GM12878 (cell line): ENCODE measurements around the gene LARGE1. TPM values are rescaled to one million over a fixed set of nuclear protein-coding genes. Genes with fewer than 3 reads are reported as not detected.

Experiments
- ATAC-seq: fragments of 200-7000 bp; cut with Tn5 transposase; 3 replicates; pipeline ENCODE4 v1.9.1; 2020; ENCODE audit warnings: mild to moderate bottlenecking, moderate library complexity
- BruUV-seq: library from RNA; stranded (reverse); fragments of 400-500 nt; replicated peaks from 2 replicates; lab custom pipeline; 2021; lab: Mats Ljungman, UMichigan
- CTCF ChIA-PET: fragments of 300-600 bp; sonication (Branson Sonifier 250); formaldehyde crosslinking; extraction: SDS; loops from one replicate; lab custom pipeline; 2021; ENCODE audit warnings: inconsistent platforms; lab: Yijun Ruan, JAX
- POLR2A ChIA-PET: fragments of 350-600 bp; formaldehyde crosslinking; extraction: SDS; loops from one replicate; lab custom pipeline; 2021; ENCODE audit warnings: inconsistent platforms; lab: Charles Lee
- RAD21 ChIA-PET: fragments of 300-600 bp; sonication (Branson Sonifier 250); formaldehyde crosslinking; loops from one replicate; lab custom pipeline; 2023; ENCODE audit warnings: antibody characterized with exemption; ENCODE audit not compliant: unreplicated experiment; lab: Charles Lee
- SMC1A ChIA-PET: fragments of 300-600 bp; sonication (Branson Sonifier 250); formaldehyde crosslinking; loops from one replicate; lab custom pipeline; 2023; ENCODE audit not compliant: unreplicated experiment, uncharacterized antibody; lab: Charles Lee
- DNase-seq: peaks from one replicate; pipeline ENCODE4 v3.0.0-alpha.2; 2011; ENCODE audit warnings: low read depth, low spot score
- FAIRE-seq: peaks from 3 replicates; lab custom pipeline; 2011; peaks lifted over from hg19 to GRCh38; lab: Jason Lieb, UNC
- H2AFZ ChIP-seq: 2 replicates; pipeline ENCODE4 v1.6.0; 2011; ENCODE audit warnings: low read depth, low read length, control low read depth; ENCODE audit not compliant: control insufficient read depth
- H3K27ac ChIP-seq: 2 replicates; pipeline ENCODE4 v1.5.1; 2011; ENCODE audit warnings: control low read depth; ENCODE audit not compliant: control insufficient read depth, insufficient read depth
- H3K27me3 ChIP-seq, 2 experiments: replicated peaks in 1 of 2; 2 replicates each; pipeline versions ENCODE4 v1.6.0 to v1.6.1; 2011; ENCODE audit warnings: low read length in 1 of 2; ENCODE audit not compliant: control insufficient read depth in 2 of 2, insufficient read depth in 2 of 2
- H3K36me3 ChIP-seq, 2 experiments: 2 replicates each; pipeline ENCODE4 v1.5.1; 2011; ENCODE audit warnings: low read length in 1 of 2; ENCODE audit not compliant: control insufficient read depth in 2 of 2, insufficient read depth in 2 of 2
- H3K4me1 ChIP-seq: 2 replicates; pipeline ENCODE4 v1.6.1; 2011; ENCODE audit warnings: mild to moderate bottlenecking, low read length, moderate library complexity, mixed read lengths; ENCODE audit not compliant: control insufficient read depth, insufficient read depth
- H3K4me2 ChIP-seq: 2 replicates; pipeline ENCODE4 v1.6.0; 2011; ENCODE audit warnings: control low read depth; ENCODE audit not compliant: control insufficient read depth, insufficient read depth
- H3K4me3 ChIP-seq: fragments of 200-600 bp; sonication (generic); 2 replicates; pipeline ENCODE4 v1.5.1; 2016
- H3K79me2 ChIP-seq: 2 replicates; pipeline ENCODE4 v1.6.0; 2011; ENCODE audit warnings: low read length; ENCODE audit not compliant: control insufficient read depth, insufficient read depth
- H3K9ac ChIP-seq: 2 replicates; pipeline ENCODE4 v1.8.0; 2011; ENCODE audit warnings: low read length, control low read depth, mixed read lengths; ENCODE audit not compliant: control insufficient read depth, insufficient read depth
- H3K9me3 ChIP-seq: replicated peaks from 3 replicates; pipeline ENCODE4 v1.5.1; 2011; ENCODE audit warnings: mild to moderate bottlenecking, low read length; ENCODE audit not compliant: control insufficient read depth, insufficient read depth
- H4K20me1 ChIP-seq: 2 replicates; pipeline ENCODE4 v1.6.0; 2011; ENCODE audit not compliant: control insufficient read depth, insufficient read depth
- EGR1 ChIP-seq, 2 experiments: IDR thresholded peaks; 1 replicate in 1 of 2; 2 replicates in 1 of 2; pipeline ENCODE4 v1.6.1; 2011 to 2012; ENCODE audit warnings: low read depth in 2 of 2, low read length in 2 of 2, borderline replicate concordance in 1 of 2, mild to moderate bottlenecking in 1 of 2, moderate library complexity in 1 of 2
- FOXM1 ChIP-seq: IDR thresholded peaks from 2 replicates; pipeline ENCODE4 v1.6.1; 2012; ENCODE audit warnings: low read depth, mild to moderate bottlenecking, inconsistent platforms, low read length, moderate library complexity
- GATAD2B ChIP-seq: fragments of 450-650 bp; conservative IDR thresholded peaks from 2 replicates; pipeline ENCODE4 v1.6.1; 2017; ENCODE audit warnings: low read depth, mild to moderate bottlenecking, moderate library complexity
- MTA3 ChIP-seq: IDR thresholded peaks from 2 replicates; pipeline ENCODE4 v1.6.1; 2012; ENCODE audit warnings: low read length, inconsistent platforms, borderline replicate concordance
- MYC ChIP-seq: IDR thresholded peaks from 2 replicates; pipeline ENCODE4 v1.6.1; 2011; ENCODE audit warnings: mild to moderate bottlenecking, low read length, moderate library complexity, inconsistent platforms; ENCODE audit not compliant: insufficient read depth, insufficient replicate concordance, insufficient read length, severe bottlenecking
- NFIC ChIP-seq: IDR thresholded peaks from 2 replicates; pipeline ENCODE4 v1.6.1; 2012; ENCODE audit warnings: low read depth, mild to moderate bottlenecking, inconsistent platforms, low read length, moderate library complexity
- POLR2AphosphoS2 ChIP-seq: IDR thresholded peaks from 2 replicates; pipeline ENCODE4 v1.6.1; 2011; ENCODE audit warnings: low read depth, mild to moderate bottlenecking, low read length, improper control_type of control experiment, moderate library complexity
- SMARCA5 ChIP-seq: fragments of 450-650 bp; IDR thresholded peaks from 2 replicates; pipeline ENCODE4 v1.6.1; 2017; ENCODE audit warnings: mild to moderate bottlenecking
- SPI1 ChIP-seq: IDR thresholded peaks from 2 replicates; pipeline ENCODE4 v1.6.1; 2011; ENCODE audit warnings: low read depth, mild to moderate bottlenecking, low read length, moderate library complexity, borderline replicate concordance; ENCODE audit not compliant: insufficient read depth
- SREBF1 ChIP-seq: IDR thresholded peaks from 2 replicates; pipeline ENCODE4 v1.6.1; 2012; ENCODE audit warnings: mild to moderate bottlenecking, low read length
- TBL1XR1 ChIP-seq: IDR thresholded peaks from 2 replicates; pipeline ENCODE4 v1.6.1; 2012; ENCODE audit warnings: low read depth, low read length, improper control_type of control experiment
- TCF12 ChIP-seq: IDR thresholded peaks from 2 replicates; pipeline ENCODE4 v1.6.1; 2011; ENCODE audit warnings: low read depth, mild to moderate bottlenecking, low read length
- ZSCAN29 ChIP-seq: fragments of 450-650 bp; IDR thresholded peaks from 2 replicates; pipeline ENCODE4 v1.6.1; 2017; ENCODE audit warnings: mild to moderate bottlenecking, moderate library complexity
- WGBS: methylation state at CpG from one replicate; pipeline ENCODE4 v1.1.6; 2016; ENCODE audit warnings: low lambda C conversion rate; ENCODE audit not compliant: insufficient replicate concordance, insufficient coverage; ENCODE audit errors: missing lambda C conversion rate; 5-methylcytosine and 5-hydroxymethylcytosine counted together
- in situ Hi-C: fragments of 300-500 bp; cut with MboI; formaldehyde crosslinking; loops from 9 replicates; pipeline ENCODE4 v1.14.3; 2018; ENCODE audit warnings: mixed read lengths
- intact Hi-C: fragments of 100-400 bp; cut with micrococcal nuclease; formaldehyde crosslinking; loops from one replicate; pipeline ENCODE4 v1.14.2; 2022; ENCODE audit not compliant: unreplicated experiment
- polyA plus RNA-seq, 11 experiments: library from polyadenylated mRNA; depleted of rRNA in 4 of 11; unstranded in 6 of 11; stranded (reverse) in 5 of 11; fragments of >200 nt; fragmentation: Nextera tagmentation in 4 of 11; fragmentation: Illumina TruSeq in 1 of 11; extraction: Ambion mirVana in 4 of 11; extraction: Trizol in 1 of 11; gene quantifications; 1 replicate in 1 of 11; 2 replicates in 10 of 11; pipeline versions ENCODE4 v1.2.1 to v1.2.3, GENCODE V29; 2011 to 2016; ENCODE audit warnings: inconsistent platforms in 2 of 11, missing spikeins in 2 of 11, low read depth in 1 of 11
- total RNA-seq, 4 experiments: library from RNA; depleted of rRNA in 3 of 4; stranded (reverse); fragments of >200 nt in 3 of 4; fragmentation: Illumina TruSeq in 1 of 4; extraction: Trizol in 1 of 4; gene quantifications; 2 replicates each; pipeline versions ENCODE4 v1.2.1 to v1.2.3, GENCODE V29; 2013 to 2021
- TF ChIP-seq, protein P1 (sequence below): fragments of 150-350 bp; IDR thresholded peaks from 2 replicates; pipeline ENCODE4 v1.6.1; 2014; ENCODE audit warnings: mild to moderate bottlenecking, low read depth, low read length

Gene LARGE1
- total and polyA plus RNA-seq, 10 of the 15 experiments (the other 5 are each of a cell fraction or from before 2014, with no cell fraction given) = 3.2 to 41.4 (median 17.3) TPM

DNA sequence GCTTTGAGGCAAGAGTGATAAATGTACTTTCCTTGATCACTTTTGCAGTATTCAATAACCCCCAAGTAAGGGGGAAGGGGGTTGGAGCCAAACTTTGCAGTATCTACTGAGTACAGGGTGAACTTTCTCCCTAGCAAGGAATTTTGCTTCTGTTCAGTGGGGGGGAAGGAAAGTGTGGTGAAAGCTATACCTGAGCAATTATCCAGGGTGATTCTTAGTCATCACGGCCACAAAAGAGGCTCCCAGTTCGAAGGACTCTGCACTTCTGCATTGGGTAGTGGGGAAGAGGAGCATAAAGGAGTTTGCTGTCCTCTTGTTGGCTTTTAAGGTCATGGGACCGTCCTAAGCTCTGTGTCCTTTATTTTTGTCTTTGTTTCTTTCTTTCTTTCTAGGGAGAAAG, 515.6 kb downstream of the LARGE1 start:
- 43% methylated on average over 3 of the region's 3 CpGs for WGBS
- H3K27me3 ChIP-seq = no peaks in the 10 kb centered on the region
- H3K27ac ChIP-seq = no peak overlapping the region
- ChIA-PET RAD21 (no interaction called here), CTCF (interaction anchor here (1.4 to 2.2 kb wide), 3 partner anchors 11 to 114 kb away, joined by 4 to 7 read pairs (median 6); no protein-coding TSS in a partner anchor), SMC1A (interaction anchor here (0.7 to 1.3 kb wide), 2 partner anchors 11 to 26 kb away, joined by 3 read pairs; no protein-coding TSS in a partner anchor), POLR2A (interaction anchor here (0.5 kb wide), 1 partner anchor 1613 kb away, joined by 3 read pairs; no protein-coding TSS in a partner anchor)
- H3K36me3 ChIP-seq = no peaks in the 10 kb centered on the region
- ATAC-seq (0 out of 3 replicates have a peak, but pooled peaks have one; percentile 21), DNase-seq (no peak), FAIRE-seq (no peak)
- H3K79me2 ChIP-seq = no peaks in the 10 kb centered on the region
- no peaks in the 10 kb centered on the region for H3K9me3 ChIP-seq
- TF ChIP-seq SPI1 (no peak), MYC (no peak), FOXM1 (no peak), NFIC (no peak), MTA3 (no peak), TBL1XR1 (no peak)
- H3K9ac ChIP-seq = no peak overlapping the region
- H3K4me3 ChIP-seq = no peak overlapping the region
- H3K4me2 ChIP-seq = no peak overlapping the region
- intact Hi-C loops = no loop called here
- H2AFZ ChIP-seq = no peak overlapping the region
- H3K4me1 ChIP-seq = no peaks in the 10 kb centered on the region
- no peaks in the 10 kb centered on the region for H4K20me1 ChIP-seq
- BruUV-seq = no TSS peak
- in situ Hi-C loops = no loop called here

DNA sequence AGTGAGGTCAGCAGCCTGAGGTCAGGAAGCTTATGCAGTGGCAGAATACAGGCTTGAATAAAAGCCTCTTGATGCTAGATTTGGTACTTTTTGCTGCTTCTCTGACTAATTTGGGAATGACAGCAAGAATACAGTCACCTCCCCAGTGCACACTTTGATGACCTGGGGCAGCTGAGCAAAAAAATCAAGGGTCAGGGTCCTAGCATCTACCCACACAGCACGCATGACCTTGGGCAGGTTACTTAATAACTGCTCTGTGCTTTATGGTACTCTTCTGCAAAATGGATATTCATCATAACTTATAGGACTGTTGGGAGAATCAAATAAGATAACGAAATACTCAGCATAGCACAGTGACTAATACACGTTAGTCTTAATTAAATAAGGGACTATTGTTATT, 518.0 kb downstream of the LARGE1 start:
- ATAC-seq (no peak), FAIRE-seq (no peak), DNase-seq (no peak)
- H4K20me1 ChIP-seq = no peaks in the 10 kb centered on the region
- no peak overlapping the region for H2AFZ ChIP-seq
- TF ChIP-seq TCF12 = no peak
- TF ChIP-seq POLR2AphosphoS2 = no peak
- TF ChIP-seq EGR1 (IDR thresholded peaks at IDR 0.05; ENCODE audit: borderline replicate concordance in 1 of 2, low read depth in 2 of 2, low read length in 2 of 2) = no peak
- no peak for TF ChIP-seq SREBF1
- TF ChIP-seq SMARCA5 = no peak
- TF ChIP-seq, protein P1, sequence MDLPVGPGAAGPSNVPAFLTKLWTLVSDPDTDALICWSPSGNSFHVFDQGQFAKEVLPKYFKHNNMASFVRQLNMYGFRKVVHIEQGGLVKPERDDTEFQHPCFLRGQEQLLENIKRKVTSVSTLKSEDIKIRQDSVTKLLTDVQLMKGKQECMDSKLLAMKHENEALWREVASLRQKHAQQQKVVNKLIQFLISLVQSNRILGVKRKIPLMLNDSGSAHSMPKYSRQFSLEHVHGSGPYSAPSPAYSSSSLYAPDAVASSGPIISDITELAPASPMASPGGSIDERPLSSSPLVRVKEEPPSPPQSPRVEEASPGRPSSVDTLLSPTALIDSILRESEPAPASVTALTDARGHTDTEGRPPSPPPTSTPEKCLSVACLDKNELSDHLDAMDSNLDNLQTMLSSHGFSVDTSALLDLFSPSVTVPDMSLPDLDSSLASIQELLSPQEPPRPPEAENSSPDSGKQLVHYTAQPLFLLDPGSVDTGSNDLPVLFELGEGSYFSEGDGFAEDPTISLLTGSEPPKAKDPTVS = no peak
- TF ChIP-seq ZSCAN29 = no peak
- TF ChIP-seq GATAD2B = no peak
- intact Hi-C loops (no loop called here), in situ Hi-C loops (no loop called here)
- CTCF ChIA-PET = no interaction called here
- SMC1A ChIA-PET = interaction anchor here (1.0 to 1.6 kb wide), 2 partner anchors 9 to 12 kb away, joined by 3 to 7 read pairs; no protein-coding TSS in a partner anchor
- no peak overlapping the region for H3K27ac ChIP-seq
- H3K4me3 ChIP-seq = no peak overlapping the region
- no peak overlapping the region for H3K4me2 ChIP-seq
- no TSS peak for BruUV-seq
- POLR2A ChIA-PET = no interaction called here
- no peaks in the 10 kb centered on the region for H3K36me3 ChIP-seq
- no peaks in the 10 kb centered on the region for H3K9me3 ChIP-seq
- no peaks in the 10 kb centered on the region for H3K4me1 ChIP-seq
- no peak overlapping the region for H3K9ac ChIP-seq
- 86% methylated on average over 3 of the region's 3 CpGs for WGBS
- RAD21 ChIA-PET = no interaction called here
- H3K79me2 ChIP-seq = no peaks in the 10 kb centered on the region
- H3K27me3 ChIP-seq = no peaks in the 10 kb centered on the region
